Pancreas (tissue), 10 donors: ENCODE data around the gene GRIN3B. TPM values are rescaled to one million over a fixed set of nuclear protein-coding genes. Genes with fewer than 3 reads are reported as not detected.

Experiments
- ATAC-seq, 4 donors: fragments of 200-7000 bp; cut with Tn5 transposase; one replicate each; pipeline versions ENCODE4 v1.8.0 to v1.9.1; 2020; ENCODE audit warnings: mild to moderate bottlenecking in 4 of 4, moderate library complexity in 4 of 4
- DNase-seq, 6 donors: peaks; one replicate each; pipeline ENCODE4 v3.0.0-alpha.2; 2020
- FAIRE-seq: peaks from 2 replicates; lab custom pipeline; 2012; peaks lifted over from hg19 to GRCh38; lab: Jason Lieb, UNC
- H3K27ac ChIP-seq, 4 donors: fragments of 200-600 bp; sonication (generic); 1 replicate in 3 of 4; 2 replicates in 1 of 4; pipeline versions ENCODE4 v1.5.0 to v1.8.0; 2020
- H3K27me3 ChIP-seq, 4 donors: fragments of 200-600 bp; one replicate each; pipeline ENCODE4 v1.8.0; 2021
- H3K36me3 ChIP-seq, 3 donors: fragments of 200-600 bp; sonication (generic) in 1 of 3; one replicate each; pipeline versions ENCODE4 v1.5.0 to v1.8.0; 2020 to 2021
- H3K4me1 ChIP-seq, 3 donors: fragments of 200-600 bp; one replicate each; pipeline ENCODE4 v1.8.0; 2021
- H3K4me3 ChIP-seq, 4 donors: fragments of 200-600 bp; sonication (generic) in 2 of 4; one replicate each; pipeline versions ENCODE4 v1.5.0 to v1.8.0; 2020 to 2021
- H3K9me3 ChIP-seq, 4 donors: fragments of 200-600 bp; one replicate each; pipeline ENCODE4 v1.8.0; 2021
- CTCF ChIP-seq, 4 donors: fragments of 200-600 bp; sonication (generic) in 3 of 4; IDR thresholded peaks; one replicate each; pipeline versions ENCODE4 v1.5.0 to v1.8.0; 2021; ENCODE audit warnings: antibody characterized with exemption in 4 of 4
- WGBS, 2 donors: extraction: QIAGEN DNeasy Blood & Tissue Kit; methylation state at CpG; one replicate each; pipeline ENCODE4 v1.1.7; 2013; 5-methylcytosine and 5-hydroxymethylcytosine counted together
- intact Hi-C, 3 donors: fragments of 100-400 bp; cut with DNase I; formaldehyde crosslinking; loops; one replicate each; pipeline versions ENCODE4 v1.11.1 to v1.14.2; 2022
- polyA plus RNA-seq, 2 donors: library from polyadenylated mRNA; stranded (reverse); fragments of 200-250 nt; gene quantifications; one replicate each; pipeline ENCODE4 v1.2.3, GENCODE V29; 2013
- total RNA-seq, 6 donors: library from RNA; stranded (reverse); fragmentation: NEBNext Ultra II Directional in 4 of 6; extraction: Animal tissue kit (Norgen Biotek cat#: 25700) in 4 of 6; gene quantifications; one replicate each; pipeline versions ENCODE4 v1.2.1 to v1.2.4, GENCODE V29; 2021 to 2023
- donor health status: healthy with polysubstance abuse.
- donor health status: DM: no; HTN: no; CAD: no; lungs with moderate emphysema.
- donor health status: DM: no; HTN: no; CAD: no.
- donor health status: control.
- donor health status: control.
- donor health status: Bipolar disorder and iron deficiency.
- donor health status: DM: yes; HTN: yes; CAD: no.
- donor health status: DM: no; HTN: no; CAD: no.
- donor health status: DM: no; HTN: no; CAD: no.
- donor health status: DM: yes; HTN: yes; CAD: no.

GRIN3B gene
- total and polyA plus RNA-seq, 8 donors = 0.08 to 0.09 TPM; not detected in 6

- H3K4me3 ChIP-seq = no peak overlapping the region
- 96 to 97% methylated on average over 36 of the region's 36 CpGs for WGBS, 2 donors
- intact Hi-C loops = no loop called here
- H3K36me3 ChIP-seq = peaks cover 0 to 49% (median 21%) of the 10 kb centered on the region in 3 donors
- FAIRE-seq (no peak), DNase-seq (peak in 2 of 6 donors; percentile 31 to 64), ATAC-seq (no peak)
- H3K27me3 ChIP-seq = no peaks in the 10 kb centered on the region
- TF ChIP-seq CTCF (IDR thresholded peaks at IDR 0.05) = no peak
- H3K9me3 ChIP-seq = no peaks in the 10 kb centered on the region
- no peak overlapping the region for H3K27ac ChIP-seq
- H3K4me1 ChIP-seq = peaks cover 9 to 10% (median 10%) of the 10 kb centered on the region in 3 donors
Measured at GRCh38 chr19:1011831-1012333, 11.7 kb downstream of the GRIN3B start.

- Histone ChIP-seq H3K27ac (no peak overlapping the region), H3K36me3 (peaks cover 0 to 49% (median 21%) of the 10 kb centered on the region in 3 donors), H3K9me3 (no peaks in the 10 kb centered on the region), H3K4me1 (peaks cover 13 to 14% (median 14%) of the 10 kb centered on the region in 3 donors), H3K27me3 (no peaks in the 10 kb centered on the region), H3K4me3 (no peak overlapping the region)
- TF ChIP-seq CTCF (IDR thresholded peaks at IDR 0.05) = no peak
- ATAC-seq (no peak), FAIRE-seq (no peak), DNase-seq (peak in 2 of 6 donors; percentile 38 to 80)
- intact Hi-C loops = no loop called here
- WGBS, 2 donors = 94 to 99% methylated on average over 14 to 18 of the region's 18 CpGs
Measured at GRCh38 chr19:1012334-1012733, 12.1 kb downstream of the GRIN3B start.

GRCh38 chr19:1013218-1013617 is 13.0 kb downstream of the GRIN3B start:
- 91 to 93% methylated on average over 10 of the region's 10 CpGs for WGBS, 2 donors

GRCh38 chr19:1014161-1015060 is 14.2 kb downstream of the GRIN3B start:
- WGBS, 2 donors = 93 to 97% methylated on average over 43 to 49 of the region's 49 CpGs

More at GRCh38 chr19:1013218-1013617, 13.0 kb downstream of the GRIN3B start:
- TF ChIP-seq CTCF (IDR thresholded peaks at IDR 0.05) = no peak
- FAIRE-seq (no peak), DNase-seq (peak in 2 of 6 donors; percentile 29 to 74), ATAC-seq (no peak)
- no peak overlapping the region for H3K4me3 ChIP-seq
- intact Hi-C loops = no loop called here
- peaks cover 0 to 49% (median 21%) of the 10 kb centered on the region in 3 donors for H3K36me3 ChIP-seq
- no peak overlapping the region for H3K27ac ChIP-seq
- H3K27me3 ChIP-seq = no peaks in the 10 kb centered on the region
- H3K4me1 ChIP-seq = peaks cover 22 to 23% (median 23%) of the 10 kb centered on the region in 3 donors
- H3K9me3 ChIP-seq = no peaks in the 10 kb centered on the region

More at GRCh38 chr19:1014161-1015060, 14.2 kb downstream of the GRIN3B start:
- ATAC-seq (no peak), FAIRE-seq (no peak), DNase-seq (peak in 2 of 6 donors; percentile 61 to 74)
- Histone ChIP-seq H3K9me3 (no peaks in the 10 kb centered on the region), H3K27ac (no peak overlapping the region), H3K4me1 (peaks cover 26 to 35% (median 31%) of the 10 kb centered on the region in 3 donors), H3K4me3 (no peak overlapping the region), H3K27me3 (no peaks in the 10 kb centered on the region), H3K36me3 (peaks cover 0 to 47% (median 21%) of the 10 kb centered on the region in 3 donors)
- intact Hi-C loops = no loop called here
- no peak for TF ChIP-seq CTCF (IDR thresholded peaks at IDR 0.05)
